K562 (cell line): ENCODE data around the gene POLRMT. TPM values are rescaled to one million over a fixed set of nuclear protein-coding genes. Genes with fewer than 3 reads are reported as not detected.

Source experiments
- BCL6 ChIP-seq: fragments of 250-450 bp; sonication (Bioruptor Pico); IDR thresholded peaks from 2 replicates; pipeline ENCODE4 v1.4.0; 2020
- CEBPG ChIP-seq, 3 experiments: fragments of 200-800 bp in 1 of 3; sonication (Bioruptor generic) in 1 of 3; sonication (generic) in 1 of 3; formaldehyde crosslinking in 1 of 3; IDR thresholded peaks in 2 of 3; conservative IDR thresholded peaks in 1 of 3; 2 replicates each; pipeline versions ENCODE4 v1.6.1 to v1.8.0; 2016 to 2022; ENCODE audit warnings: missing compliant biosample characterization in 2 of 3, missing genetic modification characterization in 2 of 3, mild to moderate bottlenecking in 1 of 3, missing genetic modification reagents in 1 of 3
- EHMT2 ChIP-seq: fragments of 450-650 bp; IDR thresholded peaks from 2 replicates; pipeline ENCODE4 v1.6.1; 2018; ENCODE audit warnings: antibody characterized with exemption
- EZH2 ChIP-seq: IDR thresholded peaks from 2 replicates; pipeline ENCODE4 v1.6.1; 2012; ENCODE audit warnings: low read depth, mild to moderate bottlenecking, inconsistent platforms, low read length, borderline replicate concordance
- HSF4 ChIP-seq: fragments of 250-450 bp; sonication (Bioruptor Pico); IDR thresholded peaks from 2 replicates; pipeline ENCODE4 v2.1.2; 2022; ENCODE audit warnings: mild to moderate bottlenecking, moderate library complexity, borderline replicate concordance
- KDM4B ChIP-seq, 2 experiments: fragments of 450-650 bp in 1 of 2; sonication (generic) in 1 of 2; IDR thresholded peaks; 2 replicates each; pipeline ENCODE4 v1.6.1; 2016 to 2017; ENCODE audit warnings: borderline replicate concordance in 2 of 2, antibody characterized with exemption in 1 of 2, low read depth in 1 of 2, mild to moderate bottlenecking in 1 of 2
- KLF1 ChIP-seq: fragments of 450-650 bp; IDR thresholded peaks from 2 replicates; pipeline ENCODE4 v1.6.1; 2016; ENCODE audit warnings: missing genetic modification characterization, missing compliant biosample characterization
- MAFK ChIP-seq: IDR thresholded peaks from 2 replicates; pipeline ENCODE4 v1.6.1; 2011; ENCODE audit warnings: low read length, improper control_type of control experiment
- MCM2 ChIP-seq: fragments of 450-650 bp; IDR thresholded peaks from 2 replicates; pipeline ENCODE4 v1.6.1; 2017; ENCODE audit warnings: low read depth, mild to moderate bottlenecking
- MEF2D ChIP-seq: conservative IDR thresholded peaks from 2 replicates; pipeline ENCODE4 v1.6.1; 2016; ENCODE audit warnings: low read depth, missing genetic modification characterization, missing compliant biosample characterization
- MNT ChIP-seq, 2 experiments: fragments of 450-650 bp; conservative IDR thresholded peaks; 2 replicates each; pipeline ENCODE4 v1.6.1; 2017; ENCODE audit warnings: mild to moderate bottlenecking in 2 of 2, moderate library complexity in 2 of 2
- POLR2B ChIP-seq: fragments of 450-650 bp; IDR thresholded peaks from 2 replicates; pipeline ENCODE4 v1.6.1; 2018; ENCODE audit warnings: low read depth; ENCODE audit not compliant: partially characterized antibody
- SMARCA5 ChIP-seq: fragments of 450-650 bp; IDR thresholded peaks from 2 replicates; pipeline ENCODE4 v1.6.1; 2016
- SRF ChIP-seq, 2 experiments: fragments of 250-450, 450-650 bp in 1 of 2; sonication (Bioruptor Pico) in 1 of 2; sonication (generic) in 1 of 2; formaldehyde crosslinking; IDR thresholded peaks; 2 replicates each; pipeline versions ENCODE4 v1.5.0 to v1.5.1; 2020 to 2022; ENCODE audit warnings: mild to moderate bottlenecking in 1 of 2, missing genetic modification reagents in 1 of 2
- SRSF7 ChIP-seq: fragments of 200-400 bp; formaldehyde crosslinking; optimal IDR thresholded peaks from 2 replicates; pipeline ENCODE3; 2017; ENCODE audit warnings: mild to moderate bottlenecking, low read depth, low read length
- TCF7L2 ChIP-seq: fragments of 150-350 bp; IDR thresholded peaks from 2 replicates; pipeline ENCODE4 v1.6.1; 2016; ENCODE audit warnings: low read depth, mild to moderate bottlenecking, low read length, moderate library complexity
- TEAD2 ChIP-seq: fragments of 450-650 bp; IDR thresholded peaks from 2 replicates; pipeline ENCODE4 v1.6.1; 2016; ENCODE audit warnings: missing genetic modification characterization, control low read depth, missing compliant biosample characterization
- THAP7 ChIP-seq: fragments of 250-450 bp; sonication (Bioruptor Pico); IDR thresholded peaks from 2 replicates; pipeline ENCODE4 v1.5.0; 2021
- ZEB2 ChIP-seq: fragments of 450-650 bp; IDR thresholded peaks from 2 replicates; pipeline ENCODE4 v1.6.1; 2016
- ZNF143 ChIP-seq: sonication (generic); formaldehyde crosslinking; IDR thresholded peaks from 2 replicates; pipeline ENCODE4 v1.9.0; 2022; ENCODE audit warnings: mild to moderate bottlenecking, missing genetic modification reagents
- ZNF609 ChIP-seq: sonication (generic); formaldehyde crosslinking; IDR thresholded peaks from 2 replicates; pipeline ENCODE4 v1.8.1; 2023; ENCODE audit warnings: missing genetic modification reagents, mild to moderate bottlenecking, borderline replicate concordance
- ZNF780A ChIP-seq: fragments of 250-450 bp; sonication (Bioruptor Pico); IDR thresholded peaks from 2 replicates; pipeline ENCODE4 v1.5.0; 2021; ENCODE audit warnings: mild to moderate bottlenecking
- polyA plus RNA-seq, 8 experiments: library from polyadenylated mRNA; depleted of rRNA in 4 of 8; stranded (reverse) in 5 of 8; unstranded in 3 of 8; fragments of >200 nt; fragmentation: Nextera tagmentation in 2 of 8; fragmentation: Illumina TruSeq in 1 of 8; extraction: Ambion mirVana in 2 of 8; extraction: Trizol in 1 of 8; gene quantifications; 2 replicates each; pipeline versions ENCODE4 v1.2.1 to v1.2.3, GENCODE V29; 2011 to 2014; ENCODE audit warnings: inconsistent platforms in 1 of 8, missing spikeins in 1 of 8
- total RNA-seq, 7 experiments: library from RNA; depleted of rRNA in 6 of 7; stranded (reverse); fragments of >200 nt in 6 of 7; fragmentation: Illumina TruSeq in 2 of 7; extraction: Trizol in 2 of 7; gene quantifications; 2 replicates each; pipeline versions ENCODE4 v1.2.1 to v1.2.3, GENCODE V29; 2011 to 2021; ENCODE audit warnings: low replicate concordance in 1 of 7

The POLRMT gene
- total and polyA plus RNA-seq, 9 of the 15 experiments (the other 6 are each of a cell fraction or from before 2014, with no cell fraction given): 30.3 to 144 (median 68.0) TPM

GRCh38 chr19:662207-662961, 29.0 kb upstream of the POLRMT start (continued):
- no peak for TF ChIP-seq POLR2B
- TF ChIP-seq ZNF143 (CRISPR knock-in tag): no peak
- TF ChIP-seq SRSF7: no peak
- no peak for TF ChIP-seq THAP7
- no peak for TF ChIP-seq MAFK
- no peak for TF ChIP-seq EHMT2
- TF ChIP-seq SRF (CRISPR knock-in tag; IDR thresholded peaks at IDR 0.05): no peak
- TF ChIP-seq EZH2: no peak
- TF ChIP-seq TEAD2 (tag): no peak
- TF ChIP-seq ZNF609 (CRISPR knock-in tag): no peak
- TF ChIP-seq KDM4B (IDR thresholded peaks at IDR 0.05; ENCODE audit: borderline replicate concordance in 2 of 2, low read depth in 1 of 2): no peak
- TF ChIP-seq ZEB2: no peak
- TF ChIP-seq MEF2D (tag): no peak
- TF ChIP-seq SMARCA5: no peak
- no peak for TF ChIP-seq MCM2
- no peak for TF ChIP-seq TCF7L2
- peak; percentile 74 to 87 for TF ChIP-seq MNT (conservative IDR thresholded peaks at IDR 0.05)
- TF ChIP-seq CEBPG (CRISPR knock-in tag; IDR thresholded peaks at IDR 0.05): no peak; the same call in 1 of the 2 replicates
- TF ChIP-seq CEBPG (tag; conservative IDR thresholded peaks at IDR 0.05 in 1 of 2, IDR thresholded peaks at IDR 0.05 in 1 of 2): no peak
- no peak for TF ChIP-seq KLF1 (tag)
- TF ChIP-seq ZNF780A (CRISPR knock-in tag): no peak
- no peak for TF ChIP-seq HSF4 (CRISPR knock-in tag)
- no peak for TF ChIP-seq BCL6
